Calu3 (cell line): Measurements from ENCODE around the gene MPP7. TPM values are rescaled to one million over a fixed set of nuclear protein-coding genes. Genes with fewer than 3 reads are reported as not detected.

Source experiments
- microRNA-seq: library from miRNA; unstranded; fragments of <30 nt; microRNA quantifications from one replicate; pipeline ENCODE4 v1.2.0, GENCODE V29; 2022
- total RNA-seq: library from RNA; stranded (reverse); gene quantifications from 2 replicates; pipeline ENCODE4 v1.2.3, GENCODE V29; 2022

MPP7 gene
- total RNA-seq, 1 experiment from 2014 or later, result 4.6 TPM

Small RNA genes within 50 kb of the gene (microRNA-seq; reads per million reads assigned to microRNA genes)
- gene MIR8086, result not detected

Other genes with a start within 250 kb of the MPP7 start
- 125 and 127 TPM in 2 replicates for gene WAC, start 230.1 kb upstream of the MPP7 start, total RNA-seq